ENCODE results near the gene ARHGEF12. TPM values are rescaled to one million over a fixed set of nuclear protein-coding genes. Genes with fewer than 3 reads are reported as not detected.

Gene ARHGEF12
- total and polyA plus RNA-seq, 10 of the 15 experiments (the other 5 are each of a cell fraction or from before 2014, with no cell fraction given), result 2.7 to 40.8 (median 20.9) TPM

DNA sequence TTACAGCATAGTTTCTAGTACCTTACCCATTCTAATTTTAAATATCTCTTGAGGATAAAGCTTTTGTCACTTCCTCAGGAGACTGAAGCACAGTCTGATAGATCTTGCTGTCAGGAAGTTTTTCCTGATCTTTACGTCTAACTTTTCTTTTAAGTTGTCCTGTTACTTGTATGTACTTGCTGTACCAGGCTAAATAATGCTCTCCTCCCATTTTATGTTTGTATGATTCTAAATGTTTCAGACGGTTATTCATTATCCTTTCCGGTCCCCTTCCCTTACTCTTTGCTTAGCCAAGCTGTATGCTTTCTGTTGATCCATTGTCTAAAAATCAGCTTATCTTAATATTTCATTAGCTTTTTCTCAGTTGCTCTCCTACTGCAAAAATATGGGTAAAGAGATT is 6.0 kb downstream of the ARHGEF12 start:
- ChIA-PET POLR2A (interaction anchor here (0.5 to 1.5 kb wide), 3 partner anchors 58 to 141 kb away, joined by 3 to 4 read pairs (median 4); no protein-coding TSS in a partner anchor), CTCF (interaction anchor here (0.6 to 1.4 kb wide), 5 partner anchors 8 to 158 kb away, joined by 3 to 4 read pairs (median 4); no protein-coding TSS in a partner anchor), SMC1A (ENCODE audit: uncharacterized antibody, unreplicated experiment) (interaction anchor here (0.7 to 4.9 kb wide), 10 partner anchors 15 to 374 kb away, joined by 3 to 37 read pairs (median 4); no protein-coding TSS in a partner anchor), RAD21 (ENCODE audit: unreplicated experiment) (interaction anchor here (0.6 to 2.2 kb wide), 5 partner anchors 53 to 124 kb away, joined by 3 to 6 read pairs (median 3); no protein-coding TSS in a partner anchor)
- H3K27ac ChIP-seq (ENCODE audit: control insufficient read depth, insufficient read depth), result no peak overlapping the region
- H2AFZ ChIP-seq (ENCODE audit: control insufficient read depth, low read depth, low read length), result no peak overlapping the region
- no peak for ATAC-seq
- H3K27me3 ChIP-seq (replicated peaks in 1 of 2; ENCODE audit: control insufficient read depth in 2 of 2, insufficient read depth in 2 of 2, low read length in 1 of 2), result no peaks in the 10 kb centered on the region
- H3K4me2 ChIP-seq (ENCODE audit: control insufficient read depth, insufficient read depth), result no peak overlapping the region
- in situ Hi-C loops (cut with MboI), result no loop called here
- no peak for DNase-seq (ENCODE audit: low read depth, low spot score)
- no peaks in the 10 kb centered on the region; the same call in 2 of the 3 replicates for H3K9me3 ChIP-seq (replicated peaks; ENCODE audit: control insufficient read depth, insufficient read depth, low read length)
- H3K4me3 ChIP-seq, result no peak overlapping the region
- peaks cover 65% of the 10 kb centered on the region for H3K79me2 ChIP-seq (ENCODE audit: control insufficient read depth, insufficient read depth, low read length)
- WGBS (ENCODE audit: insufficient coverage, insufficient replicate concordance, low lambda C conversion rate, missing lambda C conversion rate), result 97% methylated on average over 3 of the region's 3 CpGs
- H4K20me1 ChIP-seq (ENCODE audit: control insufficient read depth, insufficient read depth), result peaks cover under 1% of the 10 kb centered on the region
- intact Hi-C loops (cut with micrococcal nuclease; ENCODE audit: unreplicated experiment), result no loop called here
- peaks cover 25% of the 10 kb centered on the region for H3K4me1 ChIP-seq (ENCODE audit: control insufficient read depth, insufficient read depth, low read length)
- no peak for FAIRE-seq
- no peak overlapping the region for H3K9ac ChIP-seq (ENCODE audit: control insufficient read depth, insufficient read depth, low read length)
- BruUV-seq (replicated peaks), result no TSS peak
- no peaks in the 10 kb centered on the region for H3K36me3 ChIP-seq (ENCODE audit: control insufficient read depth in 2 of 2, insufficient read depth in 2 of 2, low read length in 1 of 2)
- no peak for TF ChIP-seq RUNX3 (IDR thresholded peaks at IDR 0.05; ENCODE audit: low read length)
- TF ChIP-seq SMAD5 (IDR thresholded peaks at IDR 0.05; ENCODE audit: low read depth), result no peak
- TF ChIP-seq BACH1 (IDR thresholded peaks at IDR 0.05; ENCODE audit: borderline replicate concordance), result no peak
- no peak for TF ChIP-seq SUZ12 (IDR thresholded peaks at IDR 0.05; ENCODE audit: unreplicated experiment)
- TF ChIP-seq SREBF2 (IDR thresholded peaks at IDR 0.05; ENCODE audit: low read length), result no peak
- no peak for TF ChIP-seq FOXK2 (IDR thresholded peaks at IDR 0.05)
- TF ChIP-seq ASH2L (IDR thresholded peaks at IDR 0.05; ENCODE audit: borderline replicate concordance, low read depth), result no peak
- TF ChIP-seq SUPT20H (IDR thresholded peaks at IDR 0.05; ENCODE audit: borderline replicate concordance, control insufficient read depth, low read depth, low read length), result no peak
- no peak for TF ChIP-seq CBX3 (IDR thresholded peaks at IDR 0.05; ENCODE audit: borderline replicate concordance, low read depth)
- TF ChIP-seq, protein P1, sequence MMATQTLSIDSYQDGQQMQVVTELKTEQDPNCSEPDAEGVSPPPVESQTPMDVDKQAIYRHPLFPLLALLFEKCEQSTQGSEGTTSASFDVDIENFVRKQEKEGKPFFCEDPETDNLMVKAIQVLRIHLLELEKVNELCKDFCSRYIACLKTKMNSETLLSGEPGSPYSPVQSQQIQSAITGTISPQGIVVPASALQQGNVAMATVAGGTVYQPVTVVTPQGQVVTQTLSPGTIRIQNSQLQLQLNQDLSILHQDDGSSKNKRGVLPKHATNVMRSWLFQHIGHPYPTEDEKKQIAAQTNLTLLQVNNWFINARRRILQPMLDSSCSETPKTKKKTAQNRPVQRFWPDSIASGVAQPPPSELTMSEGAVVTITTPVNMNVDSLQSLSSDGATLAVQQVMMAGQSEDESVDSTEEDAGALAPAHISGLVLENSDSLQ (IDR thresholded peaks at IDR 0.05), result no peak
- TF ChIP-seq, protein P2, sequence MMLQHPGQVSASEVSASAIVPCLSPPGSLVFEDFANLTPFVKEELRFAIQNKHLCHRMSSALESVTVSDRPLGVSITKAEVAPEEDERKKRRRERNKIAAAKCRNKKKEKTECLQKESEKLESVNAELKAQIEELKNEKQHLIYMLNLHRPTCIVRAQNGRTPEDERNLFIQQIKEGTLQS (IDR thresholded peaks at IDR 0.05; ENCODE audit: borderline replicate concordance, extremely low read depth, low read depth, low read length), result no peak
- no peak for TF ChIP-seq RFX5 (IDR thresholded peaks at IDR 0.05; ENCODE audit: low read depth, low read length)
- TF ChIP-seq, protein P3, sequence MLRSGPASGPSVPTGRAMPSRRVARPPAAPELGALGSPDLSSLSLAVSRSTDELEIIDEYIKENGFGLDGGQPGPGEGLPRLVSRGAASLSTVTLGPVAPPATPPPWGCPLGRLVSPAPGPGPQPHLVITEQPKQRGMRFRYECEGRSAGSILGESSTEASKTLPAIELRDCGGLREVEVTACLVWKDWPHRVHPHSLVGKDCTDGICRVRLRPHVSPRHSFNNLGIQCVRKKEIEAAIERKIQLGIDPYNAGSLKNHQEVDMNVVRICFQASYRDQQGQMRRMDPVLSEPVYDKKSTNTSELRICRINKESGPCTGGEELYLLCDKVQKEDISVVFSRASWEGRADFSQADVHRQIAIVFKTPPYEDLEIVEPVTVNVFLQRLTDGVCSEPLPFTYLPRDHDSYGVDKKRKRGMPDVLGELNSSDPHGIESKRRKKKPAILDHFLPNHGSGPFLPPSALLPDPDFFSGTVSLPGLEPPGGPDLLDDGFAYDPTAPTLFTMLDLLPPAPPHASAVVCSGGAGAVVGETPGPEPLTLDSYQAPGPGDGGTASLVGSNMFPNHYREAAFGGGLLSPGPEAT (IDR thresholded peaks at IDR 0.05; ENCODE audit: low read depth), result no peak
- TF ChIP-seq, protein P4, sequence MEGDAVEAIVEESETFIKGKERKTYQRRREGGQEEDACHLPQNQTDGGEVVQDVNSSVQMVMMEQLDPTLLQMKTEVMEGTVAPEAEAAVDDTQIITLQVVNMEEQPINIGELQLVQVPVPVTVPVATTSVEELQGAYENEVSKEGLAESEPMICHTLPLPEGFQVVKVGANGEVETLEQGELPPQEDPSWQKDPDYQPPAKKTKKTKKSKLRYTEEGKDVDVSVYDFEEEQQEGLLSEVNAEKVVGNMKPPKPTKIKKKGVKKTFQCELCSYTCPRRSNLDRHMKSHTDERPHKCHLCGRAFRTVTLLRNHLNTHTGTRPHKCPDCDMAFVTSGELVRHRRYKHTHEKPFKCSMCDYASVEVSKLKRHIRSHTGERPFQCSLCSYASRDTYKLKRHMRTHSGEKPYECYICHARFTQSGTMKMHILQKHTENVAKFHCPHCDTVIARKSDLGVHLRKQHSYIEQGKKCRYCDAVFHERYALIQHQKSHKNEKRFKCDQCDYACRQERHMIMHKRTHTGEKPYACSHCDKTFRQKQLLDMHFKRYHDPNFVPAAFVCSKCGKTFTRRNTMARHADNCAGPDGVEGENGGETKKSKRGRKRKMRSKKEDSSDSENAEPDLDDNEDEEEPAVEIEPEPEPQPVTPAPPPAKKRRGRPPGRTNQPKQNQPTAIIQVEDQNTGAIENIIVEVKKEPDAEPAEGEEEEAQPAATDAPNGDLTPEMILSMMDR (IDR thresholded peaks at IDR 0.05 in 2 of 3, conservative IDR thresholded peaks at IDR 0.05 in 1 of 3; ENCODE audit: control insufficient read depth in 2 of 3, extremely low read depth in 1 of 3, insufficient read depth in 1 of 3, low read depth in 3 of 3, low read length in 3 of 3), result no peak
- TF ChIP-seq, protein P5, sequence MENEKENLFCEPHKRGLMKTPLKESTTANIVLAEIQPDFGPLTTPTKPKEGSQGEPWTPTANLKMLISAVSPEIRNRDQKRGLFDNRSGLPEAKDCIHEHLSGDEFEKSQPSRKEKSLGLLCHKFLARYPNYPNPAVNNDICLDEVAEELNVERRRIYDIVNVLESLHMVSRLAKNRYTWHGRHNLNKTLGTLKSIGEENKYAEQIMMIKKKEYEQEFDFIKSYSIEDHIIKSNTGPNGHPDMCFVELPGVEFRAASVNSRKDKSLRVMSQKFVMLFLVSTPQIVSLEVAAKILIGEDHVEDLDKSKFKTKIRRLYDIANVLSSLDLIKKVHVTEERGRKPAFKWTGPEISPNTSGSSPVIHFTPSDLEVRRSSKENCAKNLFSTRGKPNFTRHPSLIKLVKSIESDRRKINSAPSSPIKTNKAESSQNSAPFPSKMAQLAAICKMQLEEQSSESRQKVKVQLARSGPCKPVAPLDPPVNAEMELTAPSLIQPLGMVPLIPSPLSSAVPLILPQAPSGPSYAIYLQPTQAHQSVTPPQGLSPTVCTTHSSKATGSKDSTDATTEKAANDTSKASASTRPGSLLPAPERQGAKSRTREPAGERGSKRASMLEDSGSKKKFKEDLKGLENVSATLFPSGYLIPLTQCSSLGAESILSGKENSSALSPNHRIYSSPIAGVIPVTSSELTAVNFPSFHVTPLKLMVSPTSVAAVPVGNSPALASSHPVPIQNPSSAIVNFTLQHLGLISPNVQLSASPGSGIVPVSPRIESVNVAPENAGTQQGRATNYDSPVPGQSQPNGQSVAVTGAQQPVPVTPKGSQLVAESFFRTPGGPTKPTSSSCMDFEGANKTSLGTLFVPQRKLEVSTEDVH (IDR thresholded peaks at IDR 0.05; ENCODE audit: low read depth, partially characterized antibody), result no peak
- no peak for TF ChIP-seq IKZF1 (conservative IDR thresholded peaks at IDR 0.05)
- no peak for TF ChIP-seq NRF1 (conservative IDR thresholded peaks at IDR 0.05; ENCODE audit: low read depth, low read length)
